PC-3 (cell line): ENCODE results near the gene CAP2. TPM values are rescaled to one million over a fixed set of nuclear protein-coding genes. Genes with fewer than 3 reads are reported as not detected.

ENCODE experiments used
- ATAC-seq: fragments of 200-7000 bp; cut with Tn5 transposase; 2 replicates; pipeline ENCODE4 v1.9.1; 2020; ENCODE audit warnings: mild to moderate bottlenecking, moderate library complexity
- BruUV-seq: library from RNA; stranded (reverse); fragments of 400-500 nt; replicated peaks from 2 replicates; lab custom pipeline; 2021; lab: Mats Ljungman, UMichigan
- CTCF ChIA-PET: fragments of 300-600 bp; sonication (Branson Sonifier 250); formaldehyde crosslinking; loops from one replicate; lab custom pipeline; 2022; ENCODE audit warnings: antibody characterized with exemption; lab: Charles Lee
- POLR2A ChIA-PET: fragments of 300-600 bp; sonication (Branson Sonifier 250); formaldehyde crosslinking; loops from one replicate; lab custom pipeline; 2022; ENCODE audit warnings: antibody characterized with exemption; ENCODE audit not compliant: unreplicated experiment; lab: Charles Lee
- DNase-seq: peaks from one replicate; pipeline ENCODE4 v3.0.0-alpha.2; 2015
- H2AFZ ChIP-seq: fragments of 300-600 bp; sonication (generic); 2 replicates; pipeline ENCODE4 v1.6.0; 2016; ENCODE audit warnings: antibody characterized with exemption, low read length
- H3F3A ChIP-seq: fragments of 300-600 bp; sonication (generic); one replicate; pipeline ENCODE4 v1.6.0; 2017; ENCODE audit warnings: antibody characterized with exemption, low read length, control low read depth, mild to moderate bottlenecking; ENCODE audit not compliant: unreplicated experiment
- H3K27ac ChIP-seq: fragments of 300-600 bp; sonication (generic); 2 replicates; pipeline ENCODE4 v1.5.1; 2016; ENCODE audit warnings: mild to moderate bottlenecking, low read length
- H3K27me3 ChIP-seq: fragments of 300-600 bp; sonication (generic); 2 replicates; pipeline ENCODE4 v1.6.1; 2016; ENCODE audit warnings: low read length, mixed read lengths
- H3K36me3 ChIP-seq: fragments of 300-600 bp; sonication (generic); 2 replicates; pipeline ENCODE4 v1.6.1; 2016; ENCODE audit warnings: low read depth, mixed run types, low read length, mixed read lengths
- H3K4me1 ChIP-seq: fragments of 300-600 bp; sonication (generic); 2 replicates; pipeline ENCODE4 v1.5.1; 2016; ENCODE audit warnings: low read length; ENCODE audit not compliant: insufficient read depth
- H3K4me2 ChIP-seq: fragments of 300-600 bp; sonication (generic); 2 replicates; pipeline ENCODE4 v1.6.0; 2016; ENCODE audit warnings: low read length
- H3K4me3 ChIP-seq: fragments of 300-600 bp; sonication (generic); 2 replicates; pipeline ENCODE4 v1.5.1; 2016; ENCODE audit warnings: mild to moderate bottlenecking, low read length, mixed read lengths
- H3K79me2 ChIP-seq: fragments of 300-600 bp; sonication (generic); 2 replicates; pipeline ENCODE4 v1.6.1; 2017; ENCODE audit warnings: low read length, mixed read lengths
- H3K9ac ChIP-seq: fragments of 300-600 bp; sonication (generic); 2 replicates; pipeline ENCODE4 v1.6.0; 2016; ENCODE audit warnings: mild to moderate bottlenecking, low read length
- H3K9me2 ChIP-seq: fragments of 300-600 bp; sonication (generic); replicated peaks from 2 replicates; pipeline ENCODE4 v1.6.1; 2016; ENCODE audit warnings: mixed run types, low read length, mixed read lengths
- H3K9me3 ChIP-seq: fragments of 300-600 bp; sonication (generic); 2 replicates; pipeline ENCODE4 v1.6.1; 2016; ENCODE audit warnings: low read length, mixed read lengths
- H4K20me1 ChIP-seq: fragments of 300-600 bp; sonication (generic); 2 replicates; pipeline ENCODE4 v1.6.1; 2016; ENCODE audit warnings: low read length, mixed read lengths
- EZH2 ChIP-seq: fragments of 300-600 bp; sonication (generic); IDR thresholded peaks from one replicate; pipeline ENCODE4 v1.6.1; 2017; ENCODE audit warnings: antibody characterized with exemption, mild to moderate bottlenecking, low read length; ENCODE audit not compliant: unreplicated experiment
- EZH2phosphoT487 ChIP-seq: fragments of 300-600 bp; sonication (generic); IDR thresholded peaks from 2 replicates; pipeline ENCODE4 v1.6.1; 2018; ENCODE audit warnings: mild to moderate bottlenecking, antibody characterized with exemption, low read length, borderline replicate concordance
- intact Hi-C: fragments of 100-400 bp; cut with micrococcal nuclease; formaldehyde crosslinking; loops from 2 replicates; pipeline ENCODE4 v1.9.0; 2023
- total RNA-seq: library from RNA; depleted of rRNA; stranded (reverse); fragments of >200 nt; gene quantifications from 2 replicates; pipeline ENCODE4 v1.2.3, GENCODE V29; 2014
- TF ChIP-seq, protein P1 (sequence below): fragments of 300-600 bp; sonication (generic); conservative IDR thresholded peaks from 2 replicates; pipeline ENCODE4 v1.5.1; 2017; ENCODE audit warnings: antibody characterized with exemption, low read depth, mild to moderate bottlenecking, low read length

Gene CAP2
- total RNA-seq, 1 experiment from 2014 or later: 8.2 TPM

DNA sequence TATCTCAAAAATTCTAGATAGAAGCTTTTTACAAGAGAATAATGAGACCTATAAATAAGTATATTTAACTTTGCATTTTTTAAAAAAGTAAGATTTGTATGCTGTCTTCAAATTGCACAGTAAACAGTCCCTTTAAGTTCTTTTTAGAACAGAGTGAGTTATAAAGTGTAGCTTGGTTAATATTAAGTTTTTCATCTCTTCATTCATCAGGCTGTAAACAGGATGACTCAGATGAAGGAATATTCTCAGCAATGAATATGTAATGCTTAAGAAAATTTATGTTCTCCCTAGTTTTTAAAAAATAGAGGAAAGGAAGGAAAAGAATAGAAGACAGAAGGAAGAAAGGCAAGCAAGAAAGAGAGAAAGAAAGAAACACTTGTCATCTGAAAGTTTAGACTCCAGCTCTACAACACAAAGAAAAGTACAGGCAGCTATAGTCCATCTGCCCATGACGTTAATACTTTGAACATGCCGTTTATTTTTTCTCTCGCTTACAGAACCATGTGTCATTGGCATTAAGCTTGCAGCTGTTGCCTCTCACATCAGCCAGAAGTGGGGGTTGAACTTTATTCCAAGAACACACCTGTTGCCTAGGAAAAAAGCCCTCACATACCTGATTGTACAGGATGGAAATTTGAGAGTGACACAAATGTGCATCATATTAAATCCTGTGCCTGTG, 36.1 kb downstream of the CAP2 start:
- Histone ChIP-seq H3K27ac (no peak overlapping the region), H3K4me2 (no peak overlapping the region), H3K9me2 (no peaks in the 10 kb centered on the region), H3K36me3 (peaks cover 23% of the 10 kb centered on the region), H3F3A (no peaks in the 10 kb centered on the region), H3K9ac (no peak overlapping the region), H3K4me1 (no peaks in the 10 kb centered on the region), H3K27me3 (no peaks in the 10 kb centered on the region), H3K4me3 (no peak overlapping the region), H2AFZ (no peak overlapping the region), H3K9me3 (no peaks in the 10 kb centered on the region), H3K79me2 (no peaks in the 10 kb centered on the region), H4K20me1 (no peaks in the 10 kb centered on the region)
- ATAC-seq (no peak), DNase-seq (no peak)
- POLR2A ChIA-PET: interaction anchor here (0.6 kb wide), 1 partner anchor 156 kb away, joined by 7 read pairs; no protein-coding TSS in a partner anchor
- intact Hi-C loops: no loop called here
- TF ChIP-seq, protein P1, sequence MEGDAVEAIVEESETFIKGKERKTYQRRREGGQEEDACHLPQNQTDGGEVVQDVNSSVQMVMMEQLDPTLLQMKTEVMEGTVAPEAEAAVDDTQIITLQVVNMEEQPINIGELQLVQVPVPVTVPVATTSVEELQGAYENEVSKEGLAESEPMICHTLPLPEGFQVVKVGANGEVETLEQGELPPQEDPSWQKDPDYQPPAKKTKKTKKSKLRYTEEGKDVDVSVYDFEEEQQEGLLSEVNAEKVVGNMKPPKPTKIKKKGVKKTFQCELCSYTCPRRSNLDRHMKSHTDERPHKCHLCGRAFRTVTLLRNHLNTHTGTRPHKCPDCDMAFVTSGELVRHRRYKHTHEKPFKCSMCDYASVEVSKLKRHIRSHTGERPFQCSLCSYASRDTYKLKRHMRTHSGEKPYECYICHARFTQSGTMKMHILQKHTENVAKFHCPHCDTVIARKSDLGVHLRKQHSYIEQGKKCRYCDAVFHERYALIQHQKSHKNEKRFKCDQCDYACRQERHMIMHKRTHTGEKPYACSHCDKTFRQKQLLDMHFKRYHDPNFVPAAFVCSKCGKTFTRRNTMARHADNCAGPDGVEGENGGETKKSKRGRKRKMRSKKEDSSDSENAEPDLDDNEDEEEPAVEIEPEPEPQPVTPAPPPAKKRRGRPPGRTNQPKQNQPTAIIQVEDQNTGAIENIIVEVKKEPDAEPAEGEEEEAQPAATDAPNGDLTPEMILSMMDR: no peak
- TF ChIP-seq EZH2 (no peak), EZH2phosphoT487 (no peak)
- CTCF ChIA-PET: interaction anchor here (0.5 kb wide), 1 partner anchor 25 kb away, joined by 5 read pairs; no protein-coding TSS in a partner anchor
- BruUV-seq: no TSS peak

DNA sequence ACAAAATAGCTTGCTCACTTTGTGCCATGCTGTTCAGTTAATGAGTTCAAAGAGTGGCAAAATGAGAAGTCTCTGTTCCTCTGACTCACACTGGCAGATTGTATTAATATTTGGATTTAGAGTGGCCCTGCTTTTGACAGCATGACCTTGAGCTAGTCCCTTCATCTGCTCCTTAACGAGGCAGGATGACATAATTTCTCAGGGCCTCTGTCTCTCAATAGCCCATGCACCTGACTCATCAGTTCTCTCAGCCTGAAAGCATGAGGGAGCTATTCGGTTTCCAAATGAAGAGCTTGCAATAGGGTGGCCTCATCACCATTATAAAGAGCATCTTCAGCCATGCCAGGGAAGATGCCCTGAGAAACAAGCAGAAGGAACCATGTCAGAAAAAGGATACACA, 38.2 kb downstream of the CAP2 start:
- DNase-seq (no peak), ATAC-seq (no peak)
- Histone ChIP-seq H3K27ac (no peak overlapping the region), H3K27me3 (no peaks in the 10 kb centered on the region), H3K4me2 (no peak overlapping the region), H3K4me3 (no peak overlapping the region), H3K79me2 (no peaks in the 10 kb centered on the region), H3K9ac (no peak overlapping the region), H3K4me1 (no peaks in the 10 kb centered on the region), H4K20me1 (no peaks in the 10 kb centered on the region), H2AFZ (no peak overlapping the region), H3K36me3 (peaks cover 10% of the 10 kb centered on the region), H3F3A (no peaks in the 10 kb centered on the region), H3K9me2 (no peaks in the 10 kb centered on the region), H3K9me3 (no peaks in the 10 kb centered on the region)
- intact Hi-C loops: no loop called here
- BruUV-seq: no TSS peak
- CTCF ChIA-PET: no interaction called here
- POLR2A ChIA-PET: interaction anchor here (0.6 kb wide), 1 partner anchor 100 kb away, joined by 7 read pairs; no protein-coding TSS in a partner anchor
- no peak for TF ChIP-seq EZH2phosphoT487
- TF ChIP-seq, protein P1: no peak
- no peak for TF ChIP-seq EZH2

DNA sequence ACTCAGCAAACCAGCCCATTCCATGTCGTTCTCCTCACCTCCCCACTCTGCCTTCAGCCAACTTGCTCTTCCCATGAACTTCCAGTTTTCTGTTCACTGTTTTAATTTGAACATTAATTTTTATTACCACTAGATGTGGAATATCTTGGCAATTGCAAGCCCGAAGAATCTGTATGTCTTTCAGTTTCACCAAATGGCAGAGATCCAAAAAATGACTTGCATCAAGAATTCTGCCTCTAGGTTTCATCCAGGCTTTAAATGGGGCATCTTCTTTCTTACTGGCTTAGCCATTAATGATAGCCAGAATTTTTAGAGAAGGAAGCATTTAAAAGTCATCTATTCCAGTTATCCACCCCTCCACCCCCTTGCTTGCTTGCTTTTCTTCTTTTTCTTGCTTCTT, 39.0 kb downstream of the CAP2 start:
- no peaks in the 10 kb centered on the region for H4K20me1 ChIP-seq
- H3K4me2 ChIP-seq: no peak overlapping the region
- H2AFZ ChIP-seq: no peak overlapping the region
- ChIA-PET POLR2A (no interaction called here), CTCF (no interaction called here)
- H3F3A ChIP-seq: no peaks in the 10 kb centered on the region
- intact Hi-C loops: no loop called here
- no peaks in the 10 kb centered on the region for H3K27me3 ChIP-seq
- no peak for TF ChIP-seq EZH2phosphoT487
- TF ChIP-seq, protein P1: no peak
- TF ChIP-seq EZH2: no peak
- H3K27ac ChIP-seq: no peak overlapping the region
- ATAC-seq (no peak), DNase-seq (no peak)
- H3K79me2 ChIP-seq: no peaks in the 10 kb centered on the region
- H3K4me1 ChIP-seq: no peaks in the 10 kb centered on the region
- H3K9me2 ChIP-seq: no peaks in the 10 kb centered on the region
- no peak overlapping the region for H3K9ac ChIP-seq
- H3K36me3 ChIP-seq: peaks cover 8% of the 10 kb centered on the region
- no peak overlapping the region for H3K4me3 ChIP-seq
- no peaks in the 10 kb centered on the region for H3K9me3 ChIP-seq
- BruUV-seq: no TSS peak
